A549 (cell line): ENCODE measurements around the gene MAPK1.

ENCODE experiments used
- CTCF ChIP-seq: fragments of >200 bp; sonication (Bioruptor Twin); formaldehyde crosslinking; IDR thresholded peaks from 3 replicates; pipeline ENCODE4 v1.5.1; 2016
- EP300 ChIP-seq, 2 experiments: fragments of >200 bp; sonication (Bioruptor Twin); formaldehyde crosslinking; IDR thresholded peaks; 2 replicates in 1 of 2; 3 replicates in 1 of 2; pipeline ENCODE4 v1.6.1; 2016 to 2017
- ESRRA ChIP-seq: fragments of 150-350 bp; IDR thresholded peaks from 2 replicates; pipeline ENCODE4 v1.6.1; 2014; ENCODE audit warnings: mild to moderate bottlenecking, low read length, borderline replicate concordance
- MAX ChIP-seq: IDR thresholded peaks from 2 replicates; pipeline ENCODE4 v1.6.1; 2012
- MAZ ChIP-seq: fragments of 150-350 bp; IDR thresholded peaks from 2 replicates; pipeline ENCODE4 v1.6.1; 2014; ENCODE audit warnings: antibody characterized with exemption, low read depth, low read length, borderline replicate concordance
- MYC ChIP-seq: IDR thresholded peaks from 2 replicates; pipeline ENCODE4 v1.6.1; 2012; ENCODE audit warnings: mild to moderate bottlenecking, inconsistent platforms, low read length, improper control_type of control experiment, borderline replicate concordance
- NR3C1 ChIP-seq: fragments of >200 bp; sonication (Bioruptor Twin); formaldehyde crosslinking; IDR thresholded peaks from 3 replicates; pipeline ENCODE4 v1.6.1; 2017
- POLR2A ChIP-seq: IDR thresholded peaks from 2 replicates; pipeline ENCODE4 v1.6.1; 2012; ENCODE audit warnings: mild to moderate bottlenecking, low read length
- RCOR1 ChIP-seq: fragments of 150-350 bp; IDR thresholded peaks from 2 replicates; pipeline ENCODE4 v1.6.1; 2014; ENCODE audit warnings: antibody characterized with exemption, low read length, low read depth
- RFX5 ChIP-seq: fragments of 450-650 bp; IDR thresholded peaks from 2 replicates; pipeline ENCODE4 v1.7.1; 2014; ENCODE audit warnings: antibody characterized with exemption, mild to moderate bottlenecking, moderate library complexity

- TF ChIP-seq POLR2A = no peak
- no peak for TF ChIP-seq RCOR1
- TF ChIP-seq MYC = no peak
- TF ChIP-seq EP300 (IDR thresholded peaks at IDR 0.05) = no peak
- TF ChIP-seq CTCF = no peak
- no peak for TF ChIP-seq MAZ
- no peak for TF ChIP-seq RFX5
- no peak for TF ChIP-seq ESRRA
- no peak for TF ChIP-seq MAX
- TF ChIP-seq NR3C1 = no peak
Observed at GRCh38 chr22:21837248-21837979, 30.0 kb downstream of the MAPK1 start.
